HUDEP-2 (cell line): ENCODE data around the gene RXYLT1.
"Not testable (repeated sequence)": the region's sequence is repeated elsewhere in the genome, so short reads cannot be mapped to it uniquely, and the experiment has no call there.

Source experiments
- DNase-seq, 76 experiments: peaks; one replicate each; lab custom pipeline; 2025; ENCODE audit not compliant: unreplicated experiment in 76 of 76; lab: John Stamatoyannopoulos, UW

RXYLT1 gene

GRCh38 chr12:63841571-63841970, 61.9 kb downstream of the RXYLT1 start:
- no peak for DNase-seq

GRCh38 chr12:63842750-63843149, 63.0 kb downstream of the RXYLT1 start:
- not testable (repeated sequence) for DNase-seq

GRCh38 chr12:63843254-63843720, 63.6 kb downstream of the RXYLT1 start:
- no peak for DNase-seq

GRCh38 chr12:63843721-63844390, 64.1 kb downstream of the RXYLT1 start:
- DNase-seq, result peak in 68 of 76 experiments; percentile 4 to 78 (median 56)

- peak in 1 of 76 experiments; percentile 21 for DNase-seq
Measured at GRCh38 chr12:63844391-63845341, 65.0 kb downstream of the RXYLT1 start, which contains the start of gene SRGAP1. SRGAP1 (plus strand) TSS chr12:63844700; CDS start chr12:63844817, 117 bp downstream.

- no peak for DNase-seq
Measured at GRCh38 chr12:63845726-63846125, 66.0 kb downstream of the RXYLT1 start.

- no peak for DNase-seq
Measured at GRCh38 chr12:63846238-63846967, 66.7 kb downstream of the RXYLT1 start.

GRCh38 chr12:63848450-63848849, 68.7 kb downstream of the RXYLT1 start:
- DNase-seq, result no peak

- DNase-seq, result no peak
Measured at GRCh38 chr12:63849106-63849620, 69.5 kb downstream of the RXYLT1 start.

- no peak for DNase-seq
Measured at GRCh38 chr12:63849641-63850040, 69.9 kb downstream of the RXYLT1 start.

- DNase-seq, result no peak
Measured at GRCh38 chr12:63853978-63854377, 74.3 kb downstream of the RXYLT1 start.

GRCh38 chr12:63855299-63855698, 75.6 kb downstream of the RXYLT1 start:
- DNase-seq, result no peak

GRCh38 chr12:63857771-63858670, 78.3 kb downstream of the RXYLT1 start:
- no peak for DNase-seq
